Glomerular visceral epithelial cell (primary cell): ENCODE results near the gene ZC3H12A.
A peak's percentile ranks its signal among the peaks of the same experiment; 100 is the strongest.

Experiments
- DNase-seq: peaks from one replicate; pipeline ENCODE4 v3.0.0-alpha.2; 2016; ENCODE audit errors: extremely low spot score

The ZC3H12A gene

DNA sequence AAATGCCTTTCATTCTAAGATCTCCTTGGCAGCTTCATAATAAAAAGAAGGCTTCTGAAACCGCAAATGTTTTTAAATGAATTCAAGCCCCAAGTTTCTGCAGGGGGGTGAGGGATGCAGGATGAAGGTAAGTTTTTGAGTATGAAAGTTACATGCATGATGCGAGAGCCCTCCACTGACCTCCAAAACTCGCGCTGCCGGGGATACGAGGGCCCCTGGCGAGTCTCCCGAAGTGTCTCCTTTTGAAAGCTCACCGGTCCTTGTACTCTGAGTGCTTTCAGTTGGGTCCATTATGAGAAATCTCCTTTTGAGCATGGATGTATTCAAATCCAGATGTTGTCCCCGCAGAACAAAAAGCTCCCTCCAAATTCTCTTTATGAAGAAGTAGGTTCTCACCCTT is 18.9 kb upstream of the ZC3H12A start:
- DNase-seq, result no peak

DNA sequence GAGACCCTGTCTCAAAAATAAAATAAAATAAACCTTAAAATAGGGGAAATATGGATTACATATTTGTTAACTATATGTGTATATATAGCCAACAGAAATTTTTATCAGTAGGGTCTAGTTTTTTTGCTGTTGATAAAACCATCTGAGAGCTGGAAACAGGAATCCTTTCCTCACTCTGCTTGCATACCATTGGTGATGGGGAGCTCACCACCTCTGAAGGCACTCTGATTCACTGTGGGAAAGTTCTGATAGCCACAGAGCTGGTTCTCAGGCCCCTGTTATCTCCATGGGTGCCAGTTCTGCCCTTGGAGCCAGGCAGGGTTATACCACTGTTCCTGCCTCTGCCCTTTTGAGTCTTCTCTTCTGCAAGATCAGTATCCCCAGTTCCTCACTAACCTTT is 17.8 kb upstream of the ZC3H12A start:
- DNase-seq, result no peak

DNA sequence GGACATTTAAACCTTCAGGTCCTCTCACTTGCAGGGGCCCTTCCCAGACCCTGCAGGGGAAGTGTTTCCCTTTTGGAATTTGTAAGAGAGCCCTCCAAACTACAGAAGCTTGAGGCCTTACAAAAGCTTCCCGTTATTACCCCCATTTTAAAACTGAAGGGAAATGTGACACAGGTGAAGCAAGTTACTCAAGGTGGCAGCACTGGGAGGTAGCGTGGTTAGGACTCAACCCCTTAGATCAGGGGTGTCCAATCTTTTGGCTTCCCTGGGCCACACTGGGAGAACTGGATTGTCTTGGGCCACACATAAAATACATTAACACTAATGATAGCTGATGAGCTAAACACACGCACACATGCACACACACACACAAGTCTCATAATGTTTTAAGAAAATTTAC is 15.8 kb upstream of the ZC3H12A start:
- no peak for DNase-seq

DNA sequence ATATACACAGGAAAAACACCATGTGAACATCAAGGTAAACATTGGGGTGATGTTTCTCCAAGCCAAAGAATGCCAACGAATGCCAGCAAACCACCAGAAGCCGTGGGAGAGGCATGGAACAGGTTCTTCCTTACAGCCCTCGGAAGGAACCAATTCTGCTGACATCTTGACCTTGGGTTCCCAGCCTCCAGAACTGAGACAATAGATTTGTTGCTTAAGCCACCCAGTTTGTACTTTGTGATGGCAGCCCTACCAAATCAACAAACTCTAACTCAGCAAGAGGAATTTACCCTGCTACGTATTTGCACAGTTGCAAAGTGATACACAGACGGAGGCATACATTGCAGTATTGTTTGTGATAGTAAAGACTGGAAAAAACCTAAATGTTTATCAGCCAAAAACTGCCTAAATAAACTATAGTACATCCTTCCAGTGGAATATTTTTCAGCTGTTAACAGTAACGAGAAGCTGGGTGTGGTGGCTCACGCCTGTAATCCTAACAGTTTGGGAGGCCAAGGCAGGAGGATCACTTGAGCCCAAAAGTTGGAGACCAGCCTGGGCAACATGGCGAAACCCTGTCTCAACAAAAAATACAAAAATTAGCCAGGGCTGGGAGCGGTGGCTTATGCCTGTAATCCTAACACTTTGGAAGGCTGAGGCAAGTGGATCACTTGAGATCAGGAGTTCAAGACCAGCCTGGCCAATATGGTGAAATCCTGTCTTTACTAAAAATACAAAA is 12.5 kb upstream of the ZC3H12A start:
- DNase-seq, result no peak

DNA sequence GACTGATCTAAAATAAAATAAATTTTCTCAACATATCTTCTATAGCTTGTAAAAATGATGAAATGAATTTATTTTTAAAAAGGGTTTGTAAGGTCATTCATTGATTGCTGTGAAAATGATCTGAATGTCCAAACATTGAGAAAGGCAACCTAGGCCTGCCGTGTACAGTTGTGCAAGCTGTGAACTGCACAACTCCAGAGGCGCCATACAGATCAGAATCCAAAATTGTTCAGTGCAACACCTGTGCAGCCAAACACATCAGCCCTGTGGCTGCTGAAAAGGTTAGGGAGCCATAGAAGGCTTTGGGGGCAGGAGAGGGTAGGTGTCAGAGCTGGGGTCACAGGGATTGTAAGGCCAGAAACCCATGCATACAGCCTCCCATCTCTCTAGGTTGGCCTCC is 9.9 kb upstream of the ZC3H12A start:
- DNase-seq, result no peak

DNA sequence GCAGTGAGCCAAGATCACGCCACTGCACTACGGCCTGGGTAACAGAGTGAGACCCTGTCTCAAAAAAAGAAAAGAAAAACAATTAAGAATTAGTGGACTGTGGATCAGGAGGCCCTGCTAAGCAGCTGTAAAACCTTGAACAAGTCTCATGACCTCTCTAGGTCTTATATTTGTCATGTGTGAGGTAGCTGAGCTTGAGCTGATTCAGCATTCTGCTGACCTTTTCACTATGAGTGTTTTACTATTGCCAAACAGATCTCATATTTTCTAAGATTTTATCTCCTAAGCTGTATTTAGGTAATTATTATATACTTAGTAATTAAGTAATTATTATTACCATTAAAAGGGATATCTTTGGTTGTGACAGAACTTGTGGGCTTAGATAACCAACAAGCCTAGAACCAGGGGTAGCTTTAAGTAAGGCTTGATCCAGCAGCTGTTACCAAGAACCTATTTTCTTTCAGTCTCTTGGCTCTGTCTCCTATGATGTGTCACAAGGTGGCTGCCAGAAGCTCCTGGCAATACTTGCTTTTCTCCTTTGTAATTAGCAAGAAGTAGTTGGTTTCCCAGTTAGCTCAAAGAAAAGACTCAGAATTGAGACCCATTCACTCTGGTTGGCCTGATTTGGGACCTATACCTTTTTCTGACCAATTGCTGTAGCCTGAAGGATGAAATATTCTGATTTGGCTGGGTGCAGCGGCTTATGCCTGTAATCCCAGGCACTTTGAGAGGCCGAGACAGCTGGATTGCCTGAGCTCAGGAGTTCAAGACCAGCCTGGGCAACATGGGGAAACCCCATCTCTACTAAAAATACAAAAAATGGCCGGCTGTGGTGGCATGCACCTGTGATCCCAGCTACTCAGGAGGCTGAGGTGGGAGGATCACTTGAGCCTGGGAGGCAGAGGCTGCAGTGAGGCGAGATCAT is 8.5 kb upstream of the ZC3H12A start:
- no peak for DNase-seq

DNA sequence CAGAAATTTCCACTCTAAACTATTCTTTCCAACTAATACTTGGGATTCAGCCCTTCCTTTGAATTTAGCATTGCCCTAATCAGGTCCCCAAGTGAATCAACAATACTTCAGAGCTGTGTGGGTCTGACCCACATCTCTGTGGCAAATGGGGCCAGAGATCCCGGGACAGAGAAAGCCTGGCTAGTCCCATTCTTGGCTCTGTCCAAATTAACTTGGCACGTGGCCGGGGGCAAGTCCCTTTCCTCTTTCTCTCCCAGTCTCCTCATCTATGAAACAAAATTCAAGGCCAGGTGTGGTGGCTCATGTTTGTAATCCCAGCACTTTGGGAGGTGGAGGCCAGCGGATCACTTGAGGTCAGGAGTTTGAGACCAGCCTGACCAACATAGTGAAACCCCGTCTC is 6.3 kb upstream of the ZC3H12A start:
- DNase-seq, result no peak

DNA sequence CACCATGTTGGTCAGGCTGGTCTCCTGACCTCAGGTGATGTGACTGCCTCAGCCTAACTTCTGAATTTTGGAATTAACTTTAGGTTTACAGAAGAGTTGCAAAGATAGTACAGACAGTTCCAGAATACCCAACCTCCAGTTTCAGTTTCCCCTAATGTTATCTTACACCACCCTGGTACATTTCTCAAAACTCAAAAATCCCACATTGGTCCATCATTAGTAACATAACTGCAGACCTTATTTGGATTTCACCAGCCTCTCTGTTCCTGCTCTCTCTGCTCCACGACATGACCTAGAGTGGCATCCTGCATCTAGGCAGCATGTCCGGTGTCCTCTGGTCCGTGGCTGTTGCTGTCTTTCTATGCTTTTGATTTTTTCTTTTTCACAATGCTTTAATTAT is 5.0 kb upstream of the ZC3H12A start:
- DNase-seq, result no peak

DNA sequence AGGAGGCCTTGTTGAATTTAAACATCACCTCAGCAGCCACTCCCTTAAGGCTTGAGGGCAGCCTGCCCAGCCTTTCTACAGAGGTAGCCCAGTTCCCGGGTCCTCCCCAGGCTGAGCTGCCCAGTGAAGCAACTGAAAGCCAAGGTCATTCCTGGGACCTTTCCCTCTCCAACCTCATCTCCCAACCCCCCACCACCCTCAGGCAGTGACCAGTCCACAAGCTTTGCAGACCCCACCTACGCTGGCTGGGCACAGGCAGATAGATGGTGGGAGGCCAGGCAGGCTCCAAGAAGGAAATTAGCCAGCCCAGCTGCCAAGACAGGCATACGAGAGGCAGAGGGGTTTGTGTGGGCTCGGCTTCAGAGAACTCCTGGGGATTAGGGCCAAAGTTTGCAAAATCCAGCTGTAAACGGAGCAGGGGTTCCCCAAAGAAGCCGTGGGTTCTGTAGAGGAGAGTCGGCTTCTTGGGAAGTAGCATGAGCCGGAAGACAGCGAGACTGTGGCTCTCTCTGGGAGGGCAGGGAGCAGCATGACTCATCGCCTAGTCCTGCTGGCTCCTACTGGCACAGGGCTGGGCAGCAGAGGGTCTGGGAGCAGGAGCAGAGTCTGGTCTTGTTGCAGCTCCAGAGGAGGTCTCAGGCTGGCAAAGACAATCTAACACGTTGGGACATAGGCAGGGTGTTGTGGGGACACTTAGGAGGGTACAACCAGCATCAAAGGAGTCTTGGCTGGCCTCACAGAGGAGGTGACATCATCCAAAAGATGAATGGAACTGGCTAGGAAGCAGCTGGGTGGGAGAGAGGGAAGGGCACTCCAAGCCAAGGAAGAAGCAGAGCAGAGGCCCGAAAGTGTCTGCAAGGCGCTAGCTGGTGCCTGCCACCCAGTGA is 2.8 kb upstream of the ZC3H12A start:
- peak; percentile 94 for DNase-seq

DNA sequence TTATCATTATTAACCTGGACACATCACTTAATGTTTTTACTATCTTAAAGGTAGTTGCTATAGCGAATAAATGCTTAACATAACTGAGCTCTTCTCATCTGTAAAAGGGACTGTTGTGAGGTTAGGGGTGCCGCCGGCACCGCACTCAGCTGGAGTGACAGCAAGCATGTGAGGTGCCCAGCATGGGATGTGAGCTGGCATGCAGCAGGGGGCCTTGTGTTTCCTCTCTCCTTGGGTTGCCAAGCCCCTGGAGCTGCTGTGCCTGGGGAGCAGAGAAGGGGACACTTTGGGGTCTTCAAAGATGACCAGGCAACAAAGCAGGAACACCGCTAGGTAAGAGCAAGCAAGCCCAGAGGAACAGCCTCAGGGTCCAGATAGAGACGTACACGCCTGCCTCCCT is 2.1 kb upstream of the ZC3H12A start:
- peak; percentile 62 for DNase-seq

DNA sequence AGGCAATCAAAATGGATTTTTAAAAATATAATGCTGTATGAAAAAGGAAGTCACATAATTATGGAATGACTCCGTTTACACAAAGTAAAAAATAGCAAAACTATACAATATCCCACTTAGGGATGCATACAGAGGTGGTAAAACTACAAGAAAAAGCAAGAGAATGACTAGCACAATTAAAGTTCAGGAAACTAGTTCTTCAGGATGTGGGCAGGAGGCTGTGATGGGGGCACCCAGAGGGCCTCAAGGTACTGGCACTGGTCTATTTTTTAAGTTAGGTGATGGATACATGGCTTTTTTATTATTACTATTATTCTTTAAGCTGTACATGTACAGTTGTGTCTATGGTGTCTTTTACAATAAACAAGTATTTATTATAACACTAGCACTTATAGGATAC is 1.4 kb upstream of the ZC3H12A start:
- DNase-seq, result no peak

DNA sequence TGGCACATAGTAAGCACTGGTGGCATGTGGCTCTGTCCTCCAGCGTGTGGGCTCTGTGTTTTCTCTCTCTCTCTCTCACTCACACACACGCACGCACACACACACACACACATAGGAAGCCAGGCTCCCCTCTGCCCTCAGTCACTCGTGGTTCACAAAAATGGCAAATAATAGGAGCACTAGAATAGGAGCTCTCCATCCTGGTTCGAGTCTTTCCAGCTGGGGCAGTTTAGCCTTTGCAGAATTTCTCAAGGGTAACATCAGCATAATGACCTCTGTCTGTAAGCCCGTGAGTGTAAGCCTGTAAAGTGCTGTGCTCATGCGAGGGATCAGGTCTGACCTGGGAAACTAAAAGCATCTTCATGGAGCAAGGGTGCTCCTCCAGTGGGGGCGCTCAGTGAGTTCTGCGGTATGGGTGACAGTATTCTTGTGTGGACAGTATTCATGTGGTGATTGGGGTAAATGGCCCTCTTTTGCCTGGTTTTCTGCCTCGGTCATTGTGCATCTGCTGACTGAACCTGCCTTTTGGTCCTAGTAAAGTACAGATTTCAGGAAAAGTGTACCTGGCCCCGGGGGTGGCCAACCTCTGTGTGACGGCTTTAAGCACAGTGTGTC is 842 bp upstream of the ZC3H12A start:
- peak; percentile 44 for DNase-seq

DNA sequence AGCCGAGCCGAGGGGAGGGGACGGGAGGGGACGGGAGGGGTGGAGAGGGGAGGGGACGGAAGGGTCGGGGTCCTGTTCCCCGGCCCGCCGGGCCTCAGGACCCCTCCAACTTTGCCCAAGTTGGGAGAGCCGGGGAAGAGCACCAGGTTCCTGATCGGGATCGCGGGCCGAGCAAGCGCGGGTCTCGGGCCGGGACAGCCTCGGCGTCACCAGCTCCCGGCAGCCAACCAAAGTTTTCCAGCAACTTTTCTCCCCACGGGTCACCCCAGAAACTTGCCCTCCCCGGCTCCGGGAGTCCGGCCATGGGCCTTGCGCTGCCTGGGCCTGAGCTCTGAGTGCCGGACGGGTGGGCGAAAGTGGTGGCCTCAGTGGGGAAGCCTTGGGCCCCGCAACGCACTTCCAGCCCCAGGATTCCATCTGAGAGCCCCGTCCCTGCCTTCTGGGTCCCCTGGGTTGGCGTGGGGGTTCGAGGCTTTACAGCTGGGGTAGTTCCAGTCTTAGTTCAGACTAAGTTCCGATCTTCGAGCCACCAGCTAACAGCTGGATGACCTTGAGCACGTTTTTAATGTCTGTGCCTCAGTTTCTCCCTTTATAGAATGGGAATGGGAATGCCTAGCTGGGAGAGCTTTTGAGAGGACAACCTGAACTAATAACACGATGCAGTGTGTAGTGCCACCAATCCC is 458 bp downstream of the ZC3H12A start:
- DNase-seq, result peak; percentile 23

DNA sequence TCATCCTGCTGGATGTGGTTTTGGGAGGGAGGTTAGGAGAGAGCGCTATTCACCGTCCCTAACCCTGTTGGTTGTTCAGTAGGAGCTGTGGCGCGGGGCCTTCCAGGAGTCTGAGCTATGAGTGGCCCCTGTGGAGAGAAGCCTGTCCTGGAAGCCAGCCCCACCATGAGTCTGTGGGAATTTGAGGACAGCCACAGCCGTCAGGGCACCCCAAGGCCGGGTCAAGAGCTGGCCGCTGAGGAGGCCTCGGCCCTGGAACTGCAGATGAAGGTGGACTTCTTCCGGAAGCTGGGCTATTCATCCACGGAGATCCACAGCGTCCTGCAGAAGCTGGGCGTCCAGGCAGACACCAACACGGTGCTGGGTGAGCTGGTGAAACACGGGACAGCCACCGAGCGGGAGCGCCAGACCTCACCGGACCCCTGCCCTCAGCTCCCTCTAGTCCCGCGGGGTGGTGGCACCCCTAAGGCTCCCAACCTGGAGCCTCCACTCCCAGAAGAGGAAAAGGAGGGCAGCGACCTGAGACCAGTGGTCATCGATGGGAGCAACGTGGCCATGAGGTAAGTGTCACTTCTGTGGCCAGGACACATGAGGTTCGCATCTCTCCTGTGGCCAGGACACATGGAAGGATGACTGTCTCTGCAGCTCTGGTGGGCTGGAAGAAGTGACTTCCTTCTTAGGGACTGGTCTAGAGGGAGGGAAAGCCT is 1.2 kb downstream of the ZC3H12A start:
- DNase-seq, result peak; percentile 25

DNA sequence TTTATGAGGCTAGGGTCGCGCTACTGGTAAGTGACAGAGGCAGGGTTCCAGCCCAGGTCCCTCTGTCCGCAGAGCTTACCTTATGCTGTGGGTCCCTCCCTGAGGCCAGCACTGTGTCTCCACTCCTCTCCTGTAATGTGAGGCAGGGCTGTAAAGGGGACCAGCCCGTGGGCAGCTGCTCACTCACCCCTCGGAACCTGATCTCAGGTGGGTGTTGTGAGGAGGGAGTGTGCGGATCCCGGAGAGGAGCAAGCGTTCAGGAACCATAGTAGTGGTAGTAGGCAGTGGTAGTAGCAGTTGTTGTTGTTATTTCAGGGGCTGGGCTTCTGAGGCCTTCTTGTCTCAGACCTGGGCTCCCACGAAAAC is 1.7 kb downstream of the ZC3H12A start:
- DNase-seq, result no peak

DNA sequence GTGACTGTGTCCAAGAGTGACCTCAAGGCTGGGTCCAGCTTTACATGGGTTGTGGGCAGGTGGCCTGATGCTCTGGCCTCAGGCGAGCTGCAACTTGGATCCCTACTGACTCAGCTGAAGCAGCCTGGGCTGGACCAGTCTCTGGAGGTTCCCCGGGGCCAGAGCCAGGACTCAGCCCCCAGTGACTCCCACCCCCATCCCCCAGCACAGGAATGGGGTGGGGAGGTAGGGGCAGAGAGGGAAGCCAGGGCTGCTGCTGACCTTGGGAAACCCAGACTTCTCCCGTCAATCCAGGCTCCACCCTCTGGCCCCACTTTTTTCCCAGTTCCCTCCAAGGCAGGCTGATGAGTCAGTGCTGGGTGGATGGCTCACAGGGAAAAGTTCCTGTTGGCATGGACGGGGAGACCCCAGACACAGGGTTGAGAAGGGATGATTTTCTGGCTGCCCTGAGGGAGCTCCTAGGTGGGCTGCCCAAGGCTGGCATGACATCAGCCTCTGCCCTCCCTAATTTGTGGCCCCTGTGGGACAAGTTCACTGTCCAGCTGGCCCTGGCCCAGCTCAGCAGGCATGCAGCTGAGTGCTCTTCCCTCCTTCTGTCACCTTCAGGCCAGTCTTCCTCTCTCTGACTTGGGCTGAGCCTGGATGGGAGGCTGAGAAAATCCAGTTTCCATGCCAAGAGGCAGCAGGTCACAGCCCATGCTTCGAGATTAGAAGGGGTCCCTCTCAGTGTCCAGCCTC is 2.2 kb downstream of the ZC3H12A start:
- peak; percentile 87 for DNase-seq

DNA sequence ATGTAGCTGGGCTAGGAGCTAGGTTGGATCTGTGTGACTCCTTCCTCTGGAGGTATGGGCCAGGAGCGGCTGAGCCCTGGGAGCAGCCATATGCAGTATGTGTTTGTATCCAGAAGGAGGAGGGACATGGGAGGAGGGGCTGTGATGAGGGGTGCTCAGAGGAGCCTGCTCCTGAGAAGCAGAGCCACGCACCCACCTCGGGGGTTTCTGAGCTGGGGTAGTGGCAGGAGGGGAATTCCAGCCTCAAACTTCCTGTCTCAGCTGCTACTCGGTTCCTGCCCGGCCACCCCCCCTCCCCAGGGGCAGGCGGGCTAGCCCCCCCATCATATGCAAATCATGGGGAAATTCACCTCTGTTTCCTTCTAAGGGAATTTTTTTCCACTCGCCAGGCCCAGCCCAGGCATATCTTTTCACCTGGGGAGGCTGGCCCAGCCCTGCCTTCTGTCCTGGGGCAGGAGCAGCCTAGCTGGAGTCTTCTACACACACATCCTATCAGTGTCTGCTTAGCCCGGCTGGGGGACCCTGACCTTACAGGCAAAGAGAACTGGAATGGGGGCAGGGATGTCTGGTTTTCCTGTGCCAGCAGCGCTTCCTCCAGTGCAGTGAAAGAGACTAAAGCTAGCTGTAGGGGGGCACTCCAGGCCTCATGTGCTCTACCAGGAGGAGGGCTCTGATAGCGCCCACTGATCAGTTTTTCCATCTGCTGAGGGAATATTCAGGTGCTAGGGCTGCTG is 3.0 kb downstream of the ZC3H12A start:
- peak; percentile 96 for DNase-seq

DNA sequence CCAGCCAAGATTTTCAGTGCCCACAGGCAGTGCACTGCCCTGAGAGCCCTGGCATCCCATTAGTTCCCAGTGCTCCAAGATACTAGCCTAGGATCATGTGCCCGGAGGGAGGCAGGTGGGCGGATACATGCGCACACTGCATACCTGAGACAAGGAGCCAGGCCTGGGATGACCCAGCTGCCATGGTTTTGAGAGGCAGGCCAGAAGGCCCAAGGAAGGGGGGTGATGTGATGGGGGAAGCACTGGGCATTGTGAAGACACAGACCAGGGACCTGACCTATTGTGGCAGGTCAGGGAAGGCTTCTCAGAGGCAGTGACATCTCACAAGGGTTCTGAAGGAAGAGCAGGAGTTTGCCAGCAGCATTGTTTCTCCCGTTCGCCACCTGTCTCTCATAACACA is 3.6 kb downstream of the ZC3H12A start:
- peak; percentile 27 for DNase-seq

DNA sequence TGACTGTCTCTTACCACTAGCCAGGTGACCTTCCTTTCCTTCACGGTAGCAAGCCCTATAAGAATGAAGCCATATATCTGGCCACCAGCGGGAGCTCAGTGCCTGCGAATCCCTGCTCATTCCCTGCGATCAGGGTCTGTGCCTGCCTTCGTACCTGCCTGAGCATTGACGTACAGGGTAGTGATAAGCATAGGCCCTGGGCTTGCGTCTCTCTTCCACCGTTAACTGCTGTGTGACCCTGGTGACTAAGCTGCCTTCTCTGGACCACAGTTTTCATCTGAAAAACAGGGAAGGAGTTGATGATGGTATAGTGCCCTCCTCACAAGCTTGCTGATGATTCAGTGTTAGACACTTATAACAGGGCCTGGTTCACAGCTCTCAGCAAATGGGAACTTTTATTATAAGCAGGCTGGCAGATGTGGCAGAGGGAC is 4.1 kb downstream of the ZC3H12A start:
- peak; percentile 66 for DNase-seq
